ENCODE results near the gene HNMT.
"Not testable (repeated sequence)": the region's sequence is repeated elsewhere in the genome, so short reads cannot be mapped to it uniquely, and the experiment has no call there.

DNA sequence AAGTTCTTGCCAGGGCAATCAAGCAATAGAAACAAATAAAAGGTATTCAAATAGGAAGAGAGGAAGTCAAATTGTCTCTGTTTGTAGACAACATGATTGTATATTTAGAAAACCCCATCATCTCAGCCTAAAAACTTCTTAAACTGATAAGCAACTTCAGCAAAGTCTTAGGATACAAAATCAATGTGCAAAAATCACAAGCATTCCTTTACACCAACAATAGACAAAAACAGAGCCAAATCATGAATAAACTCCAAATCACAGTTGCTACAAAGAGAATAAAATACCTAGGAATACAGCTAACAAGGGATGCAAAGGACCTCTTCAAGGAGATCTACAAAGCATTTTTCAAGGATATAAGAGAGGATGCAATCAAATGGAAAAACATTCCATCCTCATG, 31.9 kb downstream of the HNMT start:
- TF ChIP-seq EP300, POLR2A (IDR thresholded peaks at IDR 0.05): not testable (repeated sequence)
- TF ChIP-seq, protein P1, sequence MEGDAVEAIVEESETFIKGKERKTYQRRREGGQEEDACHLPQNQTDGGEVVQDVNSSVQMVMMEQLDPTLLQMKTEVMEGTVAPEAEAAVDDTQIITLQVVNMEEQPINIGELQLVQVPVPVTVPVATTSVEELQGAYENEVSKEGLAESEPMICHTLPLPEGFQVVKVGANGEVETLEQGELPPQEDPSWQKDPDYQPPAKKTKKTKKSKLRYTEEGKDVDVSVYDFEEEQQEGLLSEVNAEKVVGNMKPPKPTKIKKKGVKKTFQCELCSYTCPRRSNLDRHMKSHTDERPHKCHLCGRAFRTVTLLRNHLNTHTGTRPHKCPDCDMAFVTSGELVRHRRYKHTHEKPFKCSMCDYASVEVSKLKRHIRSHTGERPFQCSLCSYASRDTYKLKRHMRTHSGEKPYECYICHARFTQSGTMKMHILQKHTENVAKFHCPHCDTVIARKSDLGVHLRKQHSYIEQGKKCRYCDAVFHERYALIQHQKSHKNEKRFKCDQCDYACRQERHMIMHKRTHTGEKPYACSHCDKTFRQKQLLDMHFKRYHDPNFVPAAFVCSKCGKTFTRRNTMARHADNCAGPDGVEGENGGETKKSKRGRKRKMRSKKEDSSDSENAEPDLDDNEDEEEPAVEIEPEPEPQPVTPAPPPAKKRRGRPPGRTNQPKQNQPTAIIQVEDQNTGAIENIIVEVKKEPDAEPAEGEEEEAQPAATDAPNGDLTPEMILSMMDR (IDR thresholded peaks at IDR 0.05): not testable (repeated sequence)

Data from gastroesophageal sphincter (tissue), 3 donors.